HUES6 (cell line): Measurements from ENCODE around the gene MPND.
A peak's percentile ranks its signal among the peaks of the same experiment; 100 is the strongest.

Experiments used
- H3K27ac ChIP-seq: 2 replicates; pipeline ENCODE4 v1.7.0; 2013; ENCODE audit warnings: low read depth, mild to moderate bottlenecking, low read length, inconsistent platforms
- H3K27me3 ChIP-seq: 2 replicates; pipeline ENCODE4 v1.6.1; 2013; ENCODE audit warnings: low read length; ENCODE audit not compliant: control insufficient read depth, insufficient read depth
- H3K36me3 ChIP-seq: 2 replicates; pipeline ENCODE4 v1.6.1; 2013; ENCODE audit warnings: low read length; ENCODE audit not compliant: control insufficient read depth, insufficient read depth
- H3K4me1 ChIP-seq: 2 replicates; pipeline ENCODE4 v1.6.1; 2013; ENCODE audit warnings: low read length; ENCODE audit not compliant: control insufficient read depth, insufficient read depth
- H3K4me3 ChIP-seq: 2 replicates; pipeline ENCODE4 v1.5.1; 2013; ENCODE audit warnings: low read depth, low read length
- H3K9ac ChIP-seq: one replicate; pipeline ENCODE4 v1.6.1; 2013; ENCODE audit warnings: mild to moderate bottlenecking, low read length
- H3K9me3 ChIP-seq: 2 replicates; pipeline ENCODE4 v1.6.1; 2013; ENCODE audit warnings: low read depth, low read length; ENCODE audit not compliant: control insufficient read depth, insufficient read depth

Gene MPND

DNA sequence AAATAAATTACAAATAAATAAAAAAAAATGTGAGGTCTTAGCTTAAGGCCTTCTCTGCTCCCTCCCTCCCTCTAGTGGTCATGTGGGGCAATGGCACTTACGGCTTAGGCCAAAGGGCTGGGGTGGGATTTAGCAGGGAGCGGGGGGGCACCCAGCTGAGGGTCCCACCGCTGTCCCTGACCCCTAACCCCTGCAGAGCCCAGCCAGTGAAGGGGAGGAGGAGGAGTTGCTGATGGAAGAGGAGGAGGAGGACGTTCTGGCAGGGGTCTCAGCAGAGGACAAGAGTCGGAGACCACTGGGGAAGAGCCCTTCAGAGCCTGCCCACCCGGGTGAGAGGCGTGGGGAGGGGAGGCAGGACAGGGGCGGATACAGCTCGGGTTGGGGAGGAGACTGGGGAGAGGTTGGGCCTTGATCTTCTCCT is 9.3 kb downstream of the MPND start:
- Histone ChIP-seq H3K4me1 (no peaks in the 10 kb centered on the region), H3K27ac (no peak overlapping the region), H3K9ac (no peak overlapping the region), H3K4me3 (no peak overlapping the region), H3K27me3 (no peaks in the 10 kb centered on the region), H3K36me3 (peaks cover 29% of the 10 kb centered on the region), H3K9me3 (no peaks in the 10 kb centered on the region)

GRCh38 chr19:4354282-4354681 is 10.9 kb downstream of the MPND start:
- Histone ChIP-seq H3K27me3 (no peaks in the 10 kb centered on the region), H3K27ac (no peak overlapping the region), H3K36me3 (peaks cover 36% of the 10 kb centered on the region), H3K4me3 (no peak overlapping the region), H3K4me1 (no peaks in the 10 kb centered on the region), H3K9ac (no peak overlapping the region), H3K9me3 (no peaks in the 10 kb centered on the region)

- Histone ChIP-seq H3K9me3 (no peaks in the 10 kb centered on the region), H3K27me3 (no peaks in the 10 kb centered on the region), H3K9ac (no peak overlapping the region), H3K4me3 (no peak overlapping the region), H3K27ac (no peak overlapping the region), H3K36me3 (peaks cover 40% of the 10 kb centered on the region), H3K4me1 (no peaks in the 10 kb centered on the region)
These were observed 11.5 kb downstream of the MPND start for GRCh38 chr19:4354897-4355296.

GRCh38 chr19:4357095-4357797 is 13.9 kb downstream of the MPND start:
- Histone ChIP-seq H3K9ac (no peak overlapping the region), H3K27ac (no peak overlapping the region), H3K9me3 (no peaks in the 10 kb centered on the region), H3K4me1 (peaks cover 15% of the 10 kb centered on the region), H3K27me3 (no peaks in the 10 kb centered on the region), H3K36me3 (peaks cover 54% of the 10 kb centered on the region), H3K4me3 (no peak overlapping the region)

DNA sequence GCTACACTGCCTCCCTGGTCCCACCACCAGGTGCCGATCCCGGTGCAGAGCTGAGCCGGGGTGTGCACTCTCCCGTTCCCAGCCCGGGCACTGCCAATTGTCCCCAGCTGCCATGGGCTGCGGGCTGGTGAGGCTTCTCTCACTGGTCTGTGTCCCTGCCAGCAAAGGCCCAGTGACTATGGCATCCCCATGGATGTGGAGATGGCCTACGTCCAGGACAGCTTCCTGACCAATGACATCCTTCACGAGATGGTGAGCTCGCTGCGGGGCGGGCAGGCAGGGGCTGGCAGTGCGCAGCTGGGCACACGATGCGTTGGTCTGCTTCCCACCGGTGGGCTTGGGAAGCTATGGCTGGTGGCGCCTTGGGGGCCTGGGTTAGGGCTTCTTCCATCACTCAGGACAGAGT is 14.6 kb downstream of the MPND start:
- Histone ChIP-seq H3K27me3 (no peaks in the 10 kb centered on the region), H3K4me1 (peaks cover 20% of the 10 kb centered on the region), H3K36me3 (peaks cover 61% of the 10 kb centered on the region), H3K9ac (no peak overlapping the region), H3K27ac (no peak overlapping the region), H3K4me3 (no peak overlapping the region), H3K9me3 (no peaks in the 10 kb centered on the region)

DNA sequence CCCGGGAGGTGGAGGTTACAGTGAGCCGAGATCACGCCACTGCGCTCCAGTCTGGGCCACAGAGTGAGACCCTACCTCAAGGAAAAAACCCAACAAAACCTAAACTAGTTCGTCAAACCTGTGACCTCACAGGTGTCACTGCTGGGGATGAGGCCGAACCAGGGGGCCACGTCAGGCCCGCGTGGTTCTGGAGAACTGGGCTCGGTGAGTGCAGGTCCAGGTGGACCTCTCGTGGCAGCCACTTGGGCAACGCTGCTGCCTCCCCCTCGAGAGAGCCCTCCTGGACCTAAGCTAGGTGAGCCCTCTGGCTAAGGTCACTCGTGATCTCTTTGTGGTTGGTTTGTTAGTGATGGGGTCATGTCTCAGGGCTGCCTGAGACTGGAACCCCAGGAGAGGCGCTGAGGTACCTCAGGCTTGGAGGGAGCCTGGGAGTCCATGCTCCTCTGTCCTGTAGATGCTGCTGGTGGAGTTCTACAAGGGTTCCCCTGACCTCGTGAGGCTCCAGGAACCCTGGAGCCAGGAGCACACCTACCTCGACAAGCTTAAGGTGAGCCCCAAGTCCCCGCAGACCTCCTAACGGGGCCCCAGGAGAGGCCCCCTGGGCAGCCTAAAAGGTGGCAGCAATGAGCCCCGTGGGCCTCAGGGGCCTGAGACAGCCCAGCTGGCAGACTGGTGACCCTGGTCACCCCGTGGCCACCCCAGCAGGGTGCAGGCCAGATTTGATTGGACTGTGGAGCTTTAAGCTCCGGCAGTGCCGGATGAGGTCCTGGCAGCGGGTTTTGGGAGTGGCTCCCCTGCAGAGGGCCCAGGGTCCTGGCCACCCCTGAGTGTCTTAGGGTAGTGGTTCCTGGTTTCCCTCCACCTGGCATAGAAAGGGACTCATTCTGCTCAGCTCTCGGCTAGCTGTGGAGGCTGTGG is 15.6 kb downstream of the MPND start:
- H3K9me3 ChIP-seq: no peaks in the 10 kb centered on the region
- peaks cover 69% of the 10 kb centered on the region for H3K36me3 ChIP-seq
- H3K27me3 ChIP-seq: no peaks in the 10 kb centered on the region
- no peak overlapping the region for H3K27ac ChIP-seq
- H3K4me3 ChIP-seq: no peak overlapping the region
- no peak overlapping the region for H3K9ac ChIP-seq
- H3K4me1 ChIP-seq: peaks cover 20% of the 10 kb centered on the region

DNA sequence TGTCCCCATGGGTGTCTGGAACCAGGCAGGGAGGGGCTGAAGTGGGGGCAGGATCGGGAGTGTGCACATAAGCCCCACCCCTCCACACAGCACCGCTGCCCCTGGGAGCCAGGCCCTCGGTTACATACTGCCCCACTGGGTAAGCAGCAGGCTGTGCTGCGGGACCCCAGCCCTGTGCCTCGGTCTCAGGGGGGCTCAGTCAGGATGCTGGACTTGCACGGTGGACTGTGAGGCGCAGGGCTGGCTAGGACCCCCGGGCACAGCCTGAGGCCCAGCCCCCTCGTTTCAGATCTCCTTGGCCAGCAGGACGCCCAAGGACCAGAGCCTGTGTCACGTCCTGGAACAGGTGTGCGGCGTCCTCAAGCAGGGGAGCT is 16.3 kb downstream of the MPND start:
- Histone ChIP-seq H3K4me1 (peaks cover 20% of the 10 kb centered on the region), H3K9ac (no peak overlapping the region), H3K27ac (no peak overlapping the region; the same call in 1 of the 2 replicates), H3K27me3 (no peaks in the 10 kb centered on the region), H3K9me3 (no peaks in the 10 kb centered on the region), H3K4me3 (no peak overlapping the region), H3K36me3 (peaks cover 67% of the 10 kb centered on the region)

DNA sequence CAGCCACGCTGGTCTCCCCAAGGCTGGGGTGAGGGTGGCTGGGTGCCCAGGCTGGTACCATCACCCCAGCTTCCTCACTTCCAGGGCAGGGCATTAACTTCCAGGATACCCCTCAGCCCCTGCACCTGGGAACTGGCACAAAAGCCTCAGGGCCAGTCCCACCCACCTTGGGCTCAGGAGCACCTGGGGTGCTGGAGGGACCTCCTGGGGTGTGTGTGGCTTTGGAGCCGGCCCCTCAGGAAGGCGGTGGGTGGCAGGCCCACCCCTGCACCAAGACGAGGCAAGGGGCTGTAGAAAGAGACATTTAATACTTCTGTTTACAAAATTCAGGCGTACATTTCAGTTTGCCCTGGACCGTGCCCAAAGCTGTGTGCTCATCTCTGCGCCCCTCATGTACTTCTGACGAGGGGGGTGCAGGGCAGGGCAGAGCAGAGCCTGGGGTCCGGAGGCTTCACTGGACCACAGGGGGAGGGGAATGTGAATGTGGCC is 16.8 kb downstream of the MPND start:
- H3K27ac ChIP-seq: peak overlapping the region; percentile 28; the same call in 1 of the 2 replicates

GRCh38 chr19:4360641-4361151 is 17.3 kb downstream of the MPND start:
- peak overlapping the region; percentile 75; the same call in 1 of the 2 replicates for H3K27ac ChIP-seq
- peaks cover 20% of the 10 kb centered on the region for H3K4me1 ChIP-seq
- H3K9ac ChIP-seq: peak overlapping the region; percentile 22
- no peak overlapping the region for H3K4me3 ChIP-seq
- no peaks in the 10 kb centered on the region for H3K27me3 ChIP-seq
- no peaks in the 10 kb centered on the region for H3K9me3 ChIP-seq
- peaks cover 73% of the 10 kb centered on the region for H3K36me3 ChIP-seq

More for the DNA sequence above, 16.8 kb downstream of the MPND start:
- Histone ChIP-seq H3K9me3 (no peaks in the 10 kb centered on the region), H3K9ac (peak overlapping the region; percentile 2), H3K4me3 (no peak overlapping the region), H3K27me3 (no peaks in the 10 kb centered on the region), H3K36me3 (peaks cover 67% of the 10 kb centered on the region), H3K4me1 (peaks cover 20% of the 10 kb centered on the region)

GRCh38 chr19:4361152-4362046 is 18.0 kb downstream of the MPND start:
- Histone ChIP-seq H3K9me3 (no peaks in the 10 kb centered on the region), H3K4me3 (no peak overlapping the region), H3K4me1 (peaks cover 20% of the 10 kb centered on the region), H3K9ac (peak overlapping the region; percentile 22), H3K27me3 (no peaks in the 10 kb centered on the region), H3K27ac (peak overlapping the region; percentile 75; the same call in 1 of the 2 replicates), H3K36me3 (peaks cover 80% of the 10 kb centered on the region)
